MM.1S (cell line): ENCODE data around the gene OR4D9.

ENCODE experiments used
- DNase-seq: peaks from one replicate; pipeline ENCODE4 v3.0.0-alpha.2; 2015
- H2AFZ ChIP-seq: fragments of 300-600 bp; sonication (generic); 2 replicates; pipeline ENCODE4 v1.6.0; 2016; ENCODE audit warnings: antibody characterized with exemption, low read length
- H3F3A ChIP-seq: fragments of 300-600 bp; sonication (generic); 2 replicates; pipeline ENCODE4 v1.6.1; 2016; ENCODE audit warnings: mild to moderate bottlenecking, antibody characterized with exemption, low read length, moderate library complexity, mixed read lengths; ENCODE audit not compliant: insufficient read depth
- H3K27ac ChIP-seq: fragments of 300-600 bp; sonication (generic); 2 replicates; pipeline ENCODE4 v1.5.1; 2016; ENCODE audit warnings: mild to moderate bottlenecking, low read length
- H3K27me3 ChIP-seq: fragments of 300-600 bp; sonication (generic); replicated peaks from 2 replicates; pipeline ENCODE4 v1.6.0; 2016; ENCODE audit warnings: low read length; ENCODE audit not compliant: insufficient read depth
- H3K36me3 ChIP-seq: fragments of 300-600 bp; sonication (generic); replicated peaks from 2 replicates; pipeline ENCODE4 v1.6.1; 2016; ENCODE audit warnings: mild to moderate bottlenecking, low read length, mixed read lengths; ENCODE audit not compliant: insufficient read depth
- H3K4me1 ChIP-seq: fragments of 300-600 bp; sonication (generic); 2 replicates; pipeline ENCODE4 v1.6.1; 2016; ENCODE audit warnings: low read length, mixed read lengths
- H3K4me2 ChIP-seq: fragments of 300-600 bp; sonication (generic); 2 replicates; pipeline ENCODE4 v1.6.0; 2016; ENCODE audit warnings: low read depth, low read length
- H3K4me3 ChIP-seq: fragments of 300-600 bp; sonication (generic); 2 replicates; pipeline ENCODE4 v1.5.1; 2016; ENCODE audit warnings: low read length, mixed read lengths
- H3K79me2 ChIP-seq: fragments of 300-600 bp; sonication (generic); 2 replicates; pipeline ENCODE4 v1.6.1; 2016; ENCODE audit warnings: mixed run types, low read length, mixed read lengths
- H3K9ac ChIP-seq: fragments of 300-600 bp; sonication (generic); 2 replicates; pipeline ENCODE4 v1.6.1; 2016; ENCODE audit warnings: low read length, mixed read lengths
- H3K9me2 ChIP-seq: fragments of 300-600 bp; sonication (generic); replicated peaks from 2 replicates; pipeline ENCODE4 v1.6.1; 2016; ENCODE audit warnings: mild to moderate bottlenecking, low read length, mixed read lengths; ENCODE audit not compliant: insufficient read depth
- H3K9me3 ChIP-seq: fragments of 300-600 bp; sonication (generic); replicated peaks from 2 replicates; pipeline ENCODE4 v1.6.1; 2016; ENCODE audit warnings: mild to moderate bottlenecking, low read length, mixed read lengths; ENCODE audit not compliant: insufficient read depth
- H4K20me1 ChIP-seq: fragments of 300-600 bp; sonication (generic); 2 replicates; pipeline ENCODE4 v1.6.1; 2016; ENCODE audit warnings: mild to moderate bottlenecking, low read length, moderate library complexity, mixed read lengths; ENCODE audit not compliant: insufficient read depth
- CTCF ChIP-seq: fragments of 300-600 bp; sonication (generic); IDR thresholded peaks from 2 replicates; pipeline ENCODE4 v1.5.1; 2016; ENCODE audit warnings: antibody characterized with exemption, low read length, mixed read lengths
- EZH2 ChIP-seq: fragments of 300-600 bp; sonication (generic); optimal IDR thresholded peaks from 2 replicates; pipeline ENCODE3; 2017; ENCODE audit warnings: low read depth, mild to moderate bottlenecking, antibody characterized with exemption, low read length, mixed read lengths
- EZH2phosphoT487 ChIP-seq: fragments of 300-600 bp; sonication (generic); IDR thresholded peaks from 2 replicates; pipeline ENCODE4 v1.6.1; 2018; ENCODE audit warnings: antibody characterized with exemption, low read length

Gene OR4D9

DNA sequence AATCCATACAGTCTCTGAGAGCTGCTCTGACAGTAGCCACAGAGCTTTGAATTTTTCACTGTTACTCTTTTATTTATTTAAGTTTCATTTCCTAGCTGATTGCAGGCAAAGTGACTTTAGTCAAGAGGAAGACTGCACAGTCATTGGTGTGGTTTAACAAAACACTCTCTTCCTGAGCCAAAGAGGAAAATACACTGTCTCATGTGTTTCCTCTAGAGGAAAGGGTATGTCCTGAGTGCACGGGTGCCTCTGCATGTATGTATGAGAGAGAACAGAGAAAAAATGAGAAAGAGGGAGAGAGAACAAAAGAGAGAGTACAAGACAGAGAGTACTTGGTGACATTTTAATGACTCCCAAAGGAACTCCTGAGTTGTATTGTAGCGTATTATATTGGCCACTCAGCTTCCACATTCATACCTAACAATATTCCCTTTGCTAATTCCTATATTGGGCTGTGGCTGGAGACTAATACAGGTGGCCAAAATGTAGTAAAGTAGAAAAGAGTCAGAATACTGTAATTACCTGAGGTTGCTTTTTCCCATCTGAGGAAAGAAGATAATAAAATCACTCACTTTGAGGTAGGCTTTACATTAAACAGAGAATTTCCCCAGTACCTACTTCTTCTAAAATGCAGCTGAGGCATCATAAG is at the start of gene OR4D9:
Gene OR4D9, plus strand, starts transcription at position 599 of the 649 bp plus-strand sequence. CDS start 3,374 bp downstream, outside the sequence.
- no peak for DNase-seq
- H2AFZ ChIP-seq, result no peak within 1 kb of the TSS
- no peak within 1 kb of the TSS for H3K4me2 ChIP-seq
- H3K79me2 ChIP-seq, result no peaks in the 10 kb centered on the region
- no peak within 1 kb of the TSS for H3K4me3 ChIP-seq
- H3K4me1 ChIP-seq, result no peaks in the 10 kb centered on the region
- H3K9me3 ChIP-seq, result no peaks in the 10 kb centered on the region
- no peak within 1 kb of the TSS for H3K9ac ChIP-seq
- no peaks in the 10 kb centered on the region for H3F3A ChIP-seq
- no peaks in the 10 kb centered on the region for H3K27me3 ChIP-seq
- H4K20me1 ChIP-seq, result no peaks in the 10 kb centered on the region
- H3K36me3 ChIP-seq, result no peaks in the 10 kb centered on the region
- no peaks in the 10 kb centered on the region for H3K9me2 ChIP-seq
- no peak within 1 kb of the TSS for H3K27ac ChIP-seq
- TF ChIP-seq EZH2 (no peak), EZH2phosphoT487 (no peak), CTCF (no peak)

GRCh38 chr11:59463190-59463641 is 48.1 kb upstream of the OR4D9 start:
- no peaks in the 10 kb centered on the region for H3K9me2 ChIP-seq

GRCh38 chr11:59473015-59473414 is 38.3 kb upstream of the OR4D9 start, which contains the start of gene OR4D10:
Gene OR4D10, plus strand, starts transcription at chr11:59473315. Its CDS starts 4,115 bp downstream, at chr11:59477430.
- Histone ChIP-seq H3K27me3 (no peaks in the 10 kb centered on the region), H3K9me3 (no peaks in the 10 kb centered on the region)

More at GRCh38 chr11:59463190-59463641, 48.1 kb upstream of the OR4D9 start:
- Histone ChIP-seq H2AFZ (no peak overlapping the region), H3K27ac (no peak overlapping the region), H3K36me3 (no peaks in the 10 kb centered on the region), H3K27me3 (no peaks in the 10 kb centered on the region), H4K20me1 (no peaks in the 10 kb centered on the region), H3K4me2 (no peak overlapping the region), H3K79me2 (no peaks in the 10 kb centered on the region), H3F3A (no peaks in the 10 kb centered on the region), H3K4me3 (no peak overlapping the region), H3K9ac (no peak overlapping the region), H3K4me1 (no peaks in the 10 kb centered on the region), H3K9me3 (no peaks in the 10 kb centered on the region)
- TF ChIP-seq EZH2, result no peak
- TF ChIP-seq EZH2phosphoT487, result no peak
- TF ChIP-seq CTCF, result no peak
- no peak for DNase-seq

More at GRCh38 chr11:59473015-59473414, 38.3 kb upstream of the OR4D9 start, which contains the start of gene OR4D10:
- Histone ChIP-seq H3K4me1 (no peaks in the 10 kb centered on the region), H3F3A (no peaks in the 10 kb centered on the region), H3K79me2 (no peaks in the 10 kb centered on the region), H3K27ac (no peak within 1 kb of the TSS), H4K20me1 (no peaks in the 10 kb centered on the region), H3K9me2 (no peaks in the 10 kb centered on the region), H3K4me2 (no peak within 1 kb of the TSS), H3K9ac (no peak within 1 kb of the TSS), H3K4me3 (no peak within 1 kb of the TSS), H2AFZ (no peak within 1 kb of the TSS), H3K36me3 (no peaks in the 10 kb centered on the region)
- no peak for DNase-seq
- TF ChIP-seq EZH2phosphoT487 (no peak), CTCF (no peak), EZH2 (no peak)
